K562 (cell line): ENCODE measurements around the gene DYRK1A. TPM values are rescaled to one million over a fixed set of nuclear protein-coding genes. Genes with fewer than 3 reads are reported as not detected.

Source experiments
- ATAC-seq: fragments of 200-7000 bp; cut with Tn5 transposase; 3 replicates; pipeline ENCODE4 v1.9.1; 2020; ENCODE audit warnings: moderate library complexity
- BruUV-seq: library from RNA; stranded (reverse); fragments of 400-500 nt; replicated peaks from 2 replicates; lab custom pipeline; 2021; lab: Mats Ljungman, UMichigan
- CTCF ChIA-PET: fragments of 300-600 bp; formaldehyde crosslinking; extraction: SDS; loops from one replicate; lab custom pipeline; 2021; ENCODE audit warnings: low intra/inter-chr PET ratio; lab: Yijun Ruan, JAX
- POLR2A ChIA-PET: fragments of 300-600, 350-650 bp; sonication (Branson Sonifier 250); formaldehyde crosslinking; extraction: SDS; loops from one replicate; lab custom pipeline; 2021; ENCODE audit warnings: antibody characterized with exemption, inconsistent platforms; lab: Yijun Ruan, JAX
- DNase-seq, 4 experiments: peaks; one replicate each; pipeline versions ENCODE4 v3.0.0 to v3.0.0-alpha.2; 2011 to 2018; ENCODE audit warnings: low spot score in 3 of 4, mixed read lengths in 3 of 4; ENCODE audit errors: extremely low read depth in 1 of 4
- FAIRE-seq: peaks from 2 replicates; lab custom pipeline; 2011; peaks lifted over from hg19 to GRCh38; lab: Jason Lieb, UNC
- H2AFZ ChIP-seq: 2 replicates; pipeline ENCODE4 v1.6.0; 2011; ENCODE audit warnings: low read depth, low read length, control low read depth, inconsistent platforms
- H3K27ac ChIP-seq: fragments of 200-600 bp; 3 replicates; pipeline ENCODE4 v1.8.0; 2011; ENCODE audit warnings: low read depth, mild to moderate bottlenecking, control low read depth, inconsistent platforms, low read length, moderate library complexity, mixed read lengths; ENCODE audit errors: extremely low read depth
- H3K27me3 ChIP-seq, 2 experiments: fragments of 300-600 bp in 1 of 2; 2 replicates in 1 of 2; 3 replicates in 1 of 2; pipeline versions ENCODE4 v1.6.0 to v1.8.0; 2011; ENCODE audit warnings: inconsistent platforms in 2 of 2, low read length in 2 of 2, mild to moderate bottlenecking in 1 of 2, mixed read lengths in 1 of 2, moderate library complexity in 1 of 2; ENCODE audit not compliant: control insufficient read depth in 2 of 2, insufficient read depth in 2 of 2
- H3K36me3 ChIP-seq: fragments of 300-600 bp; 3 replicates; pipeline ENCODE4 v1.8.0; 2011; ENCODE audit warnings: mild to moderate bottlenecking, low read length, inconsistent platforms; ENCODE audit not compliant: control insufficient read depth, insufficient read depth
- H3K4me1 ChIP-seq, 2 experiments: fragments of 200-600 bp in 1 of 2; replicated peaks in 1 of 2; 2 replicates in 1 of 2; 3 replicates in 1 of 2; pipeline versions ENCODE4 v1.5.1 to v1.8.0; 2011; ENCODE audit warnings: inconsistent platforms in 2 of 2, low read length in 2 of 2, mild to moderate bottlenecking in 1 of 2, mixed read lengths in 1 of 2, moderate library complexity in 1 of 2; ENCODE audit not compliant: control insufficient read depth in 2 of 2, insufficient read depth in 2 of 2
- H3K4me2 ChIP-seq: 2 replicates; pipeline ENCODE4 v1.6.1; 2011; ENCODE audit warnings: low read length, control low read depth, inconsistent platforms, mixed read lengths; ENCODE audit not compliant: insufficient read depth
- H3K4me3 ChIP-seq: fragments of 200-600 bp; sonication (generic), shearing (Covaris generic); 2 replicates; pipeline ENCODE4 v1.5.1; 2016; ENCODE audit warnings: control low read depth, inconsistent platforms
- H3K79me2 ChIP-seq: fragments of 200-600 bp; 3 replicates; pipeline ENCODE4 v1.8.0; 2011; ENCODE audit warnings: low read length, inconsistent platforms; ENCODE audit not compliant: control insufficient read depth, insufficient read depth
- H3K9ac ChIP-seq, 2 experiments: 2 replicates each; pipeline versions ENCODE4 v1.6.0 to v1.6.1; 2011; ENCODE audit warnings: low read depth in 2 of 2, low read length in 2 of 2, control low read depth in 1 of 2, inconsistent platforms in 1 of 2, mild to moderate bottlenecking in 1 of 2, mixed read lengths in 1 of 2; ENCODE audit not compliant: insufficient read depth in 1 of 2
- H3K9me1 ChIP-seq: one replicate; pipeline ENCODE4 v1.6.0; 2011; ENCODE audit warnings: inconsistent platforms, mild to moderate bottlenecking, low read length, moderate library complexity; ENCODE audit not compliant: control insufficient read depth, insufficient read depth
- H3K9me3 ChIP-seq: replicated peaks from 2 replicates; pipeline ENCODE4 v1.5.1; 2011; ENCODE audit warnings: low read depth, low read length, inconsistent platforms; ENCODE audit not compliant: control insufficient read depth, insufficient read depth
- H4K20me1 ChIP-seq: replicated peaks from 2 replicates; pipeline ENCODE4 v1.6.1; 2011; ENCODE audit warnings: low read length, inconsistent platforms, mixed read lengths; ENCODE audit not compliant: control insufficient read depth, insufficient read depth
- CBX5 ChIP-seq: IDR thresholded peaks from 2 replicates; pipeline ENCODE4 v1.6.1; 2014; ENCODE audit warnings: low read depth, borderline replicate concordance
- CHAMP1 ChIP-seq: fragments of 450-650 bp; IDR thresholded peaks from 2 replicates; pipeline ENCODE4 v1.6.1; 2016; ENCODE audit warnings: mild to moderate bottlenecking
- EP400 ChIP-seq: fragments of 450-650 bp; IDR thresholded peaks from 2 replicates; pipeline ENCODE4 v1.6.1; 2017; ENCODE audit warnings: antibody characterized with exemption, mild to moderate bottlenecking, moderate library complexity
- NCOR1 ChIP-seq: fragments of 450-650 bp; IDR thresholded peaks from 2 replicates; pipeline ENCODE4 v1.6.1; 2016; ENCODE audit warnings: mild to moderate bottlenecking, moderate library complexity
- NEUROD1 ChIP-seq: fragments of 150-350 bp; IDR thresholded peaks from 2 replicates; pipeline ENCODE4 v1.6.1; 2014; ENCODE audit warnings: borderline replicate concordance, low read length, low read depth; ENCODE audit not compliant: partially characterized antibody
- PHTF2 ChIP-seq: fragments of 250-450 bp; sonication (Bioruptor Pico); IDR thresholded peaks from 2 replicates; pipeline ENCODE4 v1.5.0; 2021; ENCODE audit warnings: mild to moderate bottlenecking
- RREB1 ChIP-seq: fragments of 250-450 bp; sonication (Bioruptor Pico); IDR thresholded peaks from 2 replicates; pipeline ENCODE4 v1.4.0; 2020
- TSHZ1 ChIP-seq: fragments of 250-450 bp; sonication (Bioruptor Pico); IDR thresholded peaks from 2 replicates; pipeline ENCODE4 v1.4.0; 2020; ENCODE audit warnings: mild to moderate bottlenecking, moderate library complexity
- WGBS: fragments of 100-300 bp; shearing (Covaris generic); methylation state at CpG from one replicate; pipeline ENCODE4 v1.1.6; 2016; ENCODE audit warnings: low coverage, mixed read lengths; ENCODE audit not compliant: insufficient coverage; ENCODE audit errors: missing lambda C conversion rate; 5-methylcytosine and 5-hydroxymethylcytosine counted together
- in situ Hi-C: fragments of 300-500 bp; cut with MboI; formaldehyde crosslinking; loops from 4 replicates; pipeline ENCODE4 v1.15.0; 2018; ENCODE audit warnings: inconsistent platforms, mixed read lengths
- intact Hi-C: fragments of 100-400 bp; cut with micrococcal nuclease; formaldehyde crosslinking; loops from 2 replicates; pipeline ENCODE4 v1.14.2; 2022
- polyA plus RNA-seq, 8 experiments: library from polyadenylated mRNA; depleted of rRNA in 4 of 8; stranded (reverse) in 5 of 8; unstranded in 3 of 8; fragments of >200 nt; fragmentation: Nextera tagmentation in 2 of 8; fragmentation: Illumina TruSeq in 1 of 8; extraction: Ambion mirVana in 2 of 8; extraction: Trizol in 1 of 8; gene quantifications; 2 replicates each; pipeline versions ENCODE4 v1.2.1 to v1.2.3, GENCODE V29; 2011 to 2014; ENCODE audit warnings: inconsistent platforms in 1 of 8, missing spikeins in 1 of 8
- total RNA-seq, 7 experiments: library from RNA; depleted of rRNA in 6 of 7; stranded (reverse); fragments of >200 nt in 6 of 7; fragmentation: Illumina TruSeq in 2 of 7; extraction: Trizol in 2 of 7; gene quantifications; 2 replicates each; pipeline versions ENCODE4 v1.2.1 to v1.2.3, GENCODE V29; 2011 to 2021; ENCODE audit warnings: low replicate concordance in 1 of 7

DYRK1A gene
- total and polyA plus RNA-seq, 9 of the 15 experiments (the other 6 are each of a cell fraction or from before 2014, with no cell fraction given) = 3.7 to 64.8 (median 42.3) TPM

GRCh38 chr21:37398697-37399096 lies 32.1 kb downstream of the DYRK1A start (continued):
- TF ChIP-seq TSHZ1 = no peak

- intact Hi-C loops = no loop called here
- POLR2A ChIA-PET = interaction anchor here (1.4 to 1.5 kb wide), 2 partner anchors 10 to 21 kb away, joined by 3 to 4 read pairs; no protein-coding TSS in a partner anchor
- TF ChIP-seq RREB1 (CRISPR knock-in tag) (no peak), CBX5 (peak; percentile 95), EP400 (peak; percentile 30; the same call in 1 of the 2 replicates), NCOR1 (peak; percentile 10; the same call in 1 of the 2 replicates), PHTF2 (no peak), NEUROD1 (no peak), CHAMP1 (peak; percentile 83)
Observed at GRCh38 chr21:37402251-37402867, 35.8 kb downstream of the DYRK1A start.

More at GRCh38 chr21:37402251-37402867, 35.8 kb downstream of the DYRK1A start:
- Histone ChIP-seq H3K27ac (no peak overlapping the region), H3K9me1 (no peaks in the 10 kb centered on the region), H3K27me3 (no peaks in the 10 kb centered on the region), H3K79me2 (peaks cover 99% of the 10 kb centered on the region), H3K9ac (no peak overlapping the region), H4K20me1 (peaks cover 25% of the 10 kb centered on the region), H3K4me2 (no peak overlapping the region), H3K9me3 (no peaks in the 10 kb centered on the region; the same call in 1 of the 2 replicates), H3K4me1 (peaks cover 0 to 4% of the 10 kb centered on the region in 2 experiments; a peak in 1 of 5 replicates), H3K4me3 (no peak overlapping the region), H2AFZ (no peak overlapping the region), H3K36me3 (peaks cover 2% of the 10 kb centered on the region; the same call in 1 of the 3 replicates)
- no peak for ATAC-seq
- BruUV-seq = no TSS peak
- CTCF ChIA-PET = no interaction called here
- FAIRE-seq = peak; percentile 23
- DNase-seq = no peak
- 75% methylated on average over 3 of the region's 3 CpGs for WGBS
- in situ Hi-C loops = no loop called here
